ENCODE results near the gene GARIN3. TPM values are rescaled to one million over a fixed set of nuclear protein-coding genes. Genes with fewer than 3 reads are reported as not detected.

GARIN3 gene
- total RNA-seq: not detected in 2 replicates

GRCh38 chr5:157166214-157167213 lies at the start of gene GARIN3:
Gene GARIN3 (minus strand): TSS chr5:157166264. CDS start chr5:157166168, 96 bp downstream.

DNA sequence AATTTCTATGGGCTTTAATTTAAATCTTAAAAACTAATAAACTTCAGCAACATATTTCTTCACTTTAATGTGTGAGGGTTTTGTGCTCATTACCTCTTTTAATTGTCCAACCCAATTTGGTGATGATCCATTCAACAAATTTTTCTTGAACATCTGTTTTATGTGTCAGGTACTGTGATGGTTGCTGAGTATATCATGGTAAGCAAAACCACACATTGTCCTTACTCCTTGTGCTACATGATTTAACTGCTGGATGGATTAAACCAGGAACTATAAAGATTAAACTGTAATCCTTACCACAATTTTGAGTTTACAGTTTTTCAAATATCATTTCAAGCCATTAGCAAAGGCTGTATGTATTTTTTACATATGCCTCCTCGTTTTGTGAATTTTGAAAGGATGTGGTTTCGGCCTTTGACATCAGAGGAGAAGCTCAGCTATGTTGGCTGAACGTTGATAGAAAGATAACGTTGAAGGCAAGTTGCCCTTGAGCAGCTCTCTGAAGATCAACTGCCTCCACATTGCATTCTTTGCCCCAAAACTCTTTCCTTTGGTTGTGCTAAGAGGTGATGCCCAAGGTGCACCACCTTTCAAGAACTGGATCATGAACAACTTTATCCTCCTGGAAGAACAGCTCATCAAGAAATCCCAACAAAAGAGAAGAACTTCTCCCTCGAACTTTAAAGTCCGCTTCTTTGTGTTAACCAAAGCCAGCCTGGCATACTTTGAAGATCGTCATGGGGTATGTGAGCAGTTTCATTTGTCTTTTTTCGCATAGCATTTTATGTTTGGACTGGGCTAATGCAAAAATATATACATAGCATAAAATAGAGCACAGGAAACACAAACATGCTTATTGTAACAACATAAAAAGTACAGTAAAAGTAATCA lies 14.6 kb upstream of the GARIN3 start, which contains the start of gene ITK:
Gene ITK (plus strand): TSS at position 467 of the 891 bp plus-strand sequence. CDS start 138 bp downstream, at position 605.

DNA sequence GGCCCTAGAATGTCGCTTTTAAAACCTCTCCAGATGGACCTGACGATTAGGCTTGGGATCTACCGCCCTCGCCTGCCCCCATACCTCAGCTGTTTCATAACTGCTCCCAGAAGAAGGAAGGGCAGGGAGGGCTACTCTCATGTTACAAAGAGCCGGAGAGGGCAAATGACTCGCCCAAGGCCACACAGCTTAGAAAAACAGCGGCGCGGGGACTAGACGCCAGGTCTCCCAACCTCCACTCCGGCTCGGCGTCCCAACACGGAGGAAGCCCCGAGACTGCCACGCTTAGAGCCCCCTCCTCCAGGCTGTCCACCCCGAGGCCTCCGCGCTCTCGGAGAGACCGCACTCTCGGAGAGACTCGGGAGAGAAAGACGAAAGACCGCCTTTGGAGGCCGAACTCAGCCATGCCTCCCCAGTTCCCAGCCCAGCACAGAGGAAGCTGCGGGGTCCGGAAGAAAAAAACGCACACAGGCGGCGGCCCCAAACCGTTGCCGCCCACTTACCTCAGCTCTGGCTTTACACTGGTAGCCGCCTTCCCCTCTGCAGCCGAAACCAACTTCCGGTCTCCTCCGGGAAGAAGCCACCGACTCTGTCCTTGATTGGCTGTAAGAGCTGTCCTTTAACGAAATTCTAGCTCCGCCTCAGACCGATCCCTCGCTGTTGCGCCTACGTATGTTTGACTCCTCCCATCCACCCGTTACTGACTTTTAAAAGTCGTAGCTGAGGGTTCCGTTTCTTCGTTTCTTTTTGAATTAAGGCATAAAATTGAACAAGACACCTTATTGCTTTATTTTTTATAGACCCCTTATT lies 23.5 kb downstream of the GARIN3 start, which contains the start of gene MED7:
Gene MED7 (minus strand): TSS at position 549 of the 810 bp plus-strand sequence. CDS start 3,434 bp downstream, outside the sequence.

Other genes starting within 250 kb of the GARIN3 start
- not detected in 2 replicates for gene TIMD4, start 203.0 kb downstream of the GARIN3 start, total RNA-seq
- gene HAVCR1, start 107.1 kb downstream of the GARIN3 start, total RNA-seq: not detected in 2 replicates
- not detected in 2 replicates for gene HAVCR2, start 57.2 kb downstream of the GARIN3 start, total RNA-seq
- gene MED7, start 23.4 kb downstream of the GARIN3 start, total RNA-seq: 6.2 and 7.6 TPM in 2 replicates
- not detected in 2 replicates for gene ITK, start 14.6 kb upstream of the GARIN3 start, total RNA-seq
- 10.8 and 11.7 TPM in 2 replicates for gene CYFIP2, start 99.9 kb upstream of the GARIN3 start, total RNA-seq